Endothelial cell of umbilical vein (primary cell): ENCODE measurements around the gene FBXO34. TPM values are rescaled to one million over a fixed set of nuclear protein-coding genes. Genes with fewer than 3 reads are reported as not detected.

Source experiments
- BruUV-seq: library from RNA; stranded (reverse); fragments of 400-500 nt; replicated peaks from 2 replicates; lab custom pipeline; 2021; lab: Mats Ljungman, UMichigan
- CTCF ChIA-PET: fragments of 300-600, 350-600 bp; sonication (Branson Sonifier 250); formaldehyde crosslinking; loops from one replicate; lab custom pipeline; 2021; ENCODE audit warnings: antibody characterized with exemption, inconsistent platforms; lab: Charles Lee
- POLR2A ChIA-PET: fragments of 300-600, 350-600 bp; sonication (Branson Sonifier 250); formaldehyde crosslinking; loops from one replicate; lab custom pipeline; 2021; ENCODE audit warnings: antibody characterized with exemption, inconsistent platforms; lab: Charles Lee
- DNase-seq: peaks from one replicate; pipeline ENCODE4 v3.0.0-alpha.2; 2011; ENCODE audit warnings: low read depth, low spot score
- FAIRE-seq: peaks from 2 replicates; lab custom pipeline; 2011; peaks lifted over from hg19 to GRCh38; lab: Jason Lieb, UNC
- H2AFZ ChIP-seq: 2 replicates; pipeline ENCODE4 v1.6.0; 2012; ENCODE audit warnings: low read depth, low read length, control low read depth, inconsistent platforms
- H3K27ac ChIP-seq: 2 replicates; pipeline ENCODE4 v1.5.1; 2011; ENCODE audit warnings: low read depth, mild to moderate bottlenecking, control low read depth, low read length, moderate library complexity; ENCODE audit not compliant: insufficient read depth
- H3K27me3 ChIP-seq, 2 experiments: 2 replicates each; pipeline versions ENCODE4 v1.6.0 to v1.6.1; 2011; ENCODE audit warnings: low read length in 2 of 2, mixed read lengths in 1 of 2; ENCODE audit not compliant: control insufficient read depth in 2 of 2, insufficient read depth in 2 of 2
- H3K36me3 ChIP-seq, 2 experiments: 2 replicates in 1 of 2; 3 replicates in 1 of 2; pipeline ENCODE4 v1.5.1; 2011; ENCODE audit warnings: low read length in 2 of 2, mild to moderate bottlenecking in 1 of 2, moderate library complexity in 1 of 2; ENCODE audit not compliant: control insufficient read depth in 2 of 2, insufficient read depth in 2 of 2; ENCODE audit errors: extremely low read depth in 1 of 2
- H3K4me1 ChIP-seq: 3 replicates; pipeline ENCODE4 v1.5.1; 2011; ENCODE audit warnings: mild to moderate bottlenecking, low read length; ENCODE audit not compliant: control insufficient read depth, insufficient read depth; ENCODE audit errors: extremely low read depth
- H3K4me2 ChIP-seq: 2 replicates; pipeline ENCODE4 v1.6.1; 2011; ENCODE audit warnings: low read length, control low read depth, mixed read lengths; ENCODE audit not compliant: insufficient read depth
- H3K4me3 ChIP-seq, 3 experiments: fragments of 200-600 bp in 1 of 3; sonication (generic), shearing (Covaris generic) in 1 of 3; replicated peaks in 1 of 3; 2 replicates each; pipeline ENCODE4 v1.5.1; 2011 to 2016; ENCODE audit warnings: control low read depth in 3 of 3, low read length in 3 of 3, mild to moderate bottlenecking in 2 of 3, inconsistent platforms in 1 of 3, low read depth in 1 of 3, moderate library complexity in 1 of 3; ENCODE audit not compliant: insufficient read depth in 1 of 3
- H3K79me2 ChIP-seq: 2 replicates; pipeline ENCODE4 v1.6.0; 2012; ENCODE audit warnings: low read length, inconsistent platforms; ENCODE audit not compliant: control insufficient read depth, insufficient read depth
- H3K9ac ChIP-seq: replicated peaks from 2 replicates; pipeline ENCODE3; 2011; ENCODE audit warnings: low read length, control low read depth; ENCODE audit not compliant: insufficient read depth; ENCODE audit errors: extremely low read depth
- H3K9me1 ChIP-seq: replicated peaks from 3 replicates; pipeline ENCODE4 v1.6.0; 2011; ENCODE audit warnings: mild to moderate bottlenecking, low read length; ENCODE audit not compliant: control insufficient read depth, insufficient read depth; ENCODE audit errors: extremely low read depth
- H3K9me3 ChIP-seq: replicated peaks from 2 replicates; pipeline ENCODE4 v1.5.1; 2012; ENCODE audit warnings: low read length, inconsistent platforms; ENCODE audit not compliant: control insufficient read depth, insufficient read depth
- H4K20me1 ChIP-seq: replicated peaks from 2 replicates; pipeline ENCODE3; 2011; ENCODE audit warnings: mild to moderate bottlenecking, low read length; ENCODE audit not compliant: control insufficient read depth, insufficient read depth; ENCODE audit errors: extremely low read depth
- CTCF ChIP-seq, 2 donors: IDR thresholded peaks; 1 replicate in 1 of 2; 2 replicates in 1 of 2; pipeline ENCODE4 v1.5.1; 2011; ENCODE audit warnings: low read length in 2 of 2, mild to moderate bottlenecking in 2 of 2, moderate library complexity in 2 of 2, control low read depth in 1 of 2, inconsistent platforms in 1 of 2, low read depth in 1 of 2; ENCODE audit not compliant: insufficient read depth in 1 of 2; ENCODE audit errors: extremely low read depth in 1 of 2
- EZH2 ChIP-seq: IDR thresholded peaks from 2 replicates; pipeline ENCODE4 v1.6.1; 2012; ENCODE audit warnings: borderline replicate concordance, low read depth, mild to moderate bottlenecking, moderate library complexity, low read length, inconsistent platforms; ENCODE audit not compliant: severe bottlenecking
- FOS ChIP-seq: IDR thresholded peaks from 2 replicates; pipeline ENCODE4 v1.6.1; 2011; ENCODE audit warnings: mild to moderate bottlenecking, low read length, moderate library complexity, borderline replicate concordance; ENCODE audit not compliant: insufficient read depth
- GATA2 ChIP-seq: IDR thresholded peaks from 2 replicates; pipeline ENCODE4 v1.7.0; 2011; ENCODE audit warnings: low read depth, mild to moderate bottlenecking, moderate library complexity, mixed read lengths, low read length; ENCODE audit not compliant: insufficient read length, insufficient read depth
- JUN ChIP-seq: IDR thresholded peaks from 2 replicates; pipeline ENCODE4 v1.6.1; 2011; ENCODE audit warnings: borderline replicate concordance, low read depth; ENCODE audit not compliant: insufficient read length, insufficient read depth
- MAX ChIP-seq: IDR thresholded peaks from 2 replicates; pipeline ENCODE4 v1.6.1; 2011; ENCODE audit not compliant: insufficient read depth, insufficient read length
- MYC ChIP-seq: IDR thresholded peaks from one replicate; pipeline ENCODE4 v1.6.1; 2011; ENCODE audit warnings: mild to moderate bottlenecking, low read depth, low read length
- POLR2A ChIP-seq: IDR thresholded peaks from 2 replicates; pipeline ENCODE4 v1.6.1; 2012; ENCODE audit warnings: low read depth, mild to moderate bottlenecking, control low read depth, low read length
- POLR2AphosphoS5 ChIP-seq: IDR thresholded peaks from 2 replicates; pipeline ENCODE4 v1.6.1; 2012; ENCODE audit warnings: low read depth, mild to moderate bottlenecking, control low read depth, low read length, moderate library complexity; ENCODE audit not compliant: insufficient read depth
- dilution Hi-C: fragments of 300-500 bp; cut with MboI; formaldehyde crosslinking; loops from one replicate; pipeline ENCODE4 v1.15.0; 2019; ENCODE audit warnings: low sequenced_read_pairs; ENCODE audit not compliant: extremely low pct_ligation_motif_present
- intact Hi-C: fragments of 100-400 bp; cut with micrococcal nuclease; formaldehyde crosslinking; loops from one replicate; pipeline ENCODE4 v1.10.0; 2022
- polyA plus RNA-seq, 4 experiments: library from polyadenylated mRNA; depleted of rRNA in 3 of 4; stranded (reverse) in 3 of 4; unstranded in 1 of 4; fragments of >200 nt; gene quantifications; 2 replicates each; pipeline versions ENCODE4 v1.2.1 to v1.2.3, GENCODE V29; 2011 to 2012; ENCODE audit warnings: missing spikeins in 1 of 4
- total RNA-seq: library from RNA; stranded (reverse); gene quantifications from 2 replicates; pipeline ENCODE4 v1.2.3, GENCODE V29; 2021

FBXO34 gene
- total and polyA plus RNA-seq, 2 donors (not counting 3 experiments of a cell fraction or from before 2014, with no cell fraction given): 8.5 to 14.2 TPM

GRCh38 chr14:55314449-55314848 lies 43.2 kb downstream of the FBXO34 start:
- H3K4me2 ChIP-seq: no peak overlapping the region
- dilution Hi-C loops: no loop called here
- BruUV-seq: no TSS peak
- no peaks in the 10 kb centered on the region for H3K79me2 ChIP-seq
- H3K27ac ChIP-seq: no peak overlapping the region
- H4K20me1 ChIP-seq: no peaks in the 10 kb centered on the region
- no peaks in the 10 kb centered on the region for H3K9me1 ChIP-seq
- no peaks in the 10 kb centered on the region for H3K9me3 ChIP-seq
- H3K27me3 ChIP-seq: no peaks in the 10 kb centered on the region
- TF ChIP-seq POLR2AphosphoS5 (no peak), FOS (no peak), CTCF (IDR thresholded peaks at IDR 0.05; ENCODE audit: extremely low read depth in 1 of 2, insufficient read depth in 1 of 2, low read depth in 1 of 2, low read length in 2 of 2) (no peak), POLR2A (no peak), MYC (no peak), JUN (no peak), GATA2 (no peak), EZH2 (no peak), MAX (no peak)
- DNase-seq (no peak), FAIRE-seq (no peak)
- intact Hi-C loops: no loop called here
- H3K9ac ChIP-seq: no peak overlapping the region
- ChIA-PET CTCF (no interaction called here), POLR2A (no interaction called here)
- H2AFZ ChIP-seq: no peak overlapping the region
- H3K4me1 ChIP-seq: peaks cover 3% of the 10 kb centered on the region
- H3K36me3 ChIP-seq: no peaks in the 10 kb centered on the region
- no peak overlapping the region for H3K4me3 ChIP-seq
